H1 (cell line): Measurements from ENCODE around the gene OTUD3. TPM values are rescaled to one million over a fixed set of nuclear protein-coding genes. Genes with fewer than 3 reads are reported as not detected.

Source experiments
- ASH2L ChIP-seq: fragments of 200-600, 300-600 bp; sonication (generic); IDR thresholded peaks from one replicate; pipeline ENCODE4 v1.7.1; 2017; ENCODE audit warnings: low read length
- CTBP2 ChIP-seq: IDR thresholded peaks from 2 replicates; pipeline ENCODE4 v1.7.0; 2011; ENCODE audit warnings: borderline replicate concordance, mild to moderate bottlenecking, moderate library complexity, mixed read lengths, low read length; ENCODE audit not compliant: insufficient read depth, insufficient read length
- KDM5A ChIP-seq: fragments of 200-600 bp; IDR thresholded peaks from 2 replicates; pipeline ENCODE4 v1.7.1; 2012; ENCODE audit warnings: mild to moderate bottlenecking, low read length, inconsistent platforms, mixed read lengths
- POLR2AphosphoS5 ChIP-seq: IDR thresholded peaks from 2 replicates; pipeline ENCODE4 v1.6.1; 2011; ENCODE audit warnings: low read depth, low read length
- RAD21 ChIP-seq, 2 experiments: IDR thresholded peaks in 1 of 2; conservative IDR thresholded peaks in 1 of 2; 2 replicates each; pipeline ENCODE4 v1.6.1; 2011; ENCODE audit warnings: low read depth in 2 of 2, low read length in 2 of 2, improper control_type of control experiment in 1 of 2, inconsistent platforms in 1 of 2, mild to moderate bottlenecking in 1 of 2, moderate library complexity in 1 of 2
- RFX5 ChIP-seq: IDR thresholded peaks from 2 replicates; pipeline ENCODE4 v1.6.1; 2011; ENCODE audit warnings: low read depth, low read length, improper control_type of control experiment, borderline replicate concordance
- polyA plus RNA-seq, 7 experiments: library from polyadenylated mRNA; depleted of rRNA in 3 of 7; stranded (reverse) in 5 of 7; unstranded in 2 of 7; fragments of >200 nt in 5 of 7; fragments of 200-250 nt in 2 of 7; gene quantifications; 1 replicate in 5 of 7; 2 replicates in 1 of 7; 4 replicates in 1 of 7; pipeline versions ENCODE4 v1.2.1 to v1.2.3, GENCODE V29; 2011 to 2013; ENCODE audit warnings: missing spikeins in 2 of 7, mixed read lengths in 2 of 7
- total RNA-seq: library from RNA; stranded (reverse); fragmentation: NEBNext Ultra II Directional; extraction: Animal tissue kit (Norgen Biotek cat#: 25700); gene quantifications from 2 replicates; pipeline ENCODE4 v1.2.1, GENCODE V29; 2021

OTUD3 gene
- total and polyA plus RNA-seq, 2 of the 8 experiments (the other 6 are each of a cell fraction or from before 2014, with no cell fraction given) = 6.3 to 11.9 TPM

GRCh38 chr1:19925342-19926070 lies 43.3 kb downstream of the OTUD3 start (continued):
- TF ChIP-seq KDM5A = no peak
- no peak for TF ChIP-seq RAD21 (IDR thresholded peaks at IDR 0.05 in 1 of 2, conservative IDR thresholded peaks at IDR 0.05 in 1 of 2; ENCODE audit: low read depth in 2 of 2, low read length in 2 of 2)
- no peak for TF ChIP-seq RFX5
- TF ChIP-seq POLR2AphosphoS5 = no peak
- TF ChIP-seq ASH2L = no peak
- TF ChIP-seq CTBP2 = no peak
